HFFc6 (cell line): ENCODE measurements around the gene SATL1. TPM values are rescaled to one million over a fixed set of nuclear protein-coding genes. Genes with fewer than 3 reads are reported as not detected.

Experiments
- DNase-seq: peaks from one replicate; pipeline ENCODE4 v3.0.0-alpha.2; 2018
- H3K27ac Mint-ChIP-seq: 2 replicates; pipeline ENCODE4 v1.8.0; 2020; ENCODE audit warnings: mild to moderate bottlenecking, mixed read lengths
- H3K27me3 Mint-ChIP-seq: 2 replicates; pipeline ENCODE4 v1.8.0; 2021; ENCODE audit warnings: mild to moderate bottlenecking, moderate library complexity, mixed read lengths; ENCODE audit not compliant: insufficient read depth
- H3K36me3 Mint-ChIP-seq: 2 replicates; pipeline ENCODE4 v1.8.0; 2021; ENCODE audit warnings: low read depth, mixed read lengths
- H3K4me1 Mint-ChIP-seq: 2 replicates; pipeline ENCODE4 v1.8.0; 2020; ENCODE audit warnings: low read depth, mixed read lengths
- H3K4me3 Mint-ChIP-seq: 2 replicates; pipeline ENCODE4 v1.8.0; 2020; ENCODE audit warnings: mild to moderate bottlenecking, moderate library complexity, mixed read lengths
- H3K9me3 Mint-ChIP-seq: 2 replicates; pipeline ENCODE4 v1.8.0; 2020; ENCODE audit warnings: mild to moderate bottlenecking, mixed read lengths
- total RNA-seq, 6 experiments: library from RNA; stranded (reverse); fragmentation: NEBNext Ultra II Directional; extraction: Animal tissue kit (Norgen Biotek cat#: 25700); gene quantifications; 2 replicates in 1 of 6; 3 replicates in 5 of 6; pipeline ENCODE4 v1.2.3, GENCODE V29; 2021
- TF ChIP-seq, protein P1 (sequence below): fragments of 200-600 bp; sonication (generic); IDR thresholded peaks from 2 replicates; pipeline ENCODE4 v1.5.0; 2021; ENCODE audit warnings: antibody characterized with exemption, mild to moderate bottlenecking

The SATL1 gene
- total RNA-seq, 6 experiments from 2014 or later: not detected

DNA sequence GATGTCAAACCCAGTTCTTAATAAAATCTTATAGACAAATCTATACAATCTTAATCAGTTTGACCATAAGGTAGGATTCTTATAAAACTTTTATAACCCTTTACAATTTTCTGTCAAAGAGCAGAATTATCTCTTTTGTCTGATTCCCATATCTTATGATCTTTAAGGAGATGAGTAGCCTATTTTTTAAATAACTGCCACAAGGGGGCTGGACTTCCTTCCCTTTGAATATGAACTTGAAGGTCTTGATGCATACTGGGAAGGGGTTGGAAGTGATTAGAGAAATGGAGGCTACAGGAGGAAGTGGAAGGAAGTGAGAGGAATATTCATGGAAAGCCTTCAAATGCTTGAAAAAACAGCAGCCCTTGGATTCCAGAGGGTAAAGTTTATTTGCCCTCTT is 128.8 kb downstream of the SATL1 start:
- DNase-seq: no peak
- no peaks in the 10 kb centered on the region for H3K27me3 Mint-ChIP-seq
- no peak overlapping the region for H3K4me3 Mint-ChIP-seq
- no peaks in the 10 kb centered on the region for H3K36me3 Mint-ChIP-seq
- H3K9me3 Mint-ChIP-seq: no peaks in the 10 kb centered on the region
- no peak overlapping the region for H3K27ac Mint-ChIP-seq
- no peaks in the 10 kb centered on the region for H3K4me1 Mint-ChIP-seq
- TF ChIP-seq, protein P1, sequence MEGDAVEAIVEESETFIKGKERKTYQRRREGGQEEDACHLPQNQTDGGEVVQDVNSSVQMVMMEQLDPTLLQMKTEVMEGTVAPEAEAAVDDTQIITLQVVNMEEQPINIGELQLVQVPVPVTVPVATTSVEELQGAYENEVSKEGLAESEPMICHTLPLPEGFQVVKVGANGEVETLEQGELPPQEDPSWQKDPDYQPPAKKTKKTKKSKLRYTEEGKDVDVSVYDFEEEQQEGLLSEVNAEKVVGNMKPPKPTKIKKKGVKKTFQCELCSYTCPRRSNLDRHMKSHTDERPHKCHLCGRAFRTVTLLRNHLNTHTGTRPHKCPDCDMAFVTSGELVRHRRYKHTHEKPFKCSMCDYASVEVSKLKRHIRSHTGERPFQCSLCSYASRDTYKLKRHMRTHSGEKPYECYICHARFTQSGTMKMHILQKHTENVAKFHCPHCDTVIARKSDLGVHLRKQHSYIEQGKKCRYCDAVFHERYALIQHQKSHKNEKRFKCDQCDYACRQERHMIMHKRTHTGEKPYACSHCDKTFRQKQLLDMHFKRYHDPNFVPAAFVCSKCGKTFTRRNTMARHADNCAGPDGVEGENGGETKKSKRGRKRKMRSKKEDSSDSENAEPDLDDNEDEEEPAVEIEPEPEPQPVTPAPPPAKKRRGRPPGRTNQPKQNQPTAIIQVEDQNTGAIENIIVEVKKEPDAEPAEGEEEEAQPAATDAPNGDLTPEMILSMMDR: peak; percentile 37; the same call in 1 of the 2 replicates

DNA sequence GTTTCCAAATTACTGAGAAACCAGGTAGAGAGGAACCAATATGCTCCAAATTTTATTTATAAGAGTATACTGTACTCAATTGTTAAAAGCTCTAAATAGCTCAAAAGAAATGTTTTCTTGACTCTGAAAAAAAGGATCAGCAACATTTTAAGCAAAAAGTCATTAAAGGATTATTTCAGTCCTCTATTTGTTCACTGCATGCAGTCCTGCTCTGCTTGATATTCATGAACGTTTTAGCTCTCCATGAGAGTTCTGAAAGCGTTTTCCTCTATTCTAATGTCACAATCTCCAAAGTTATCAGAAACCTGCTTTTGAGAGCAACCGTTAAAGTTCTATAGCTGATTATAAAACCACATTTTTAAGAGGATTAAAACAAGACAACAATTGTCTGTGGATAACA is 129.4 kb downstream of the SATL1 start:
- Mint-ChIP-seq H3K4me3 (no peak overlapping the region), H3K9me3 (no peaks in the 10 kb centered on the region), H3K27ac (no peak overlapping the region), H3K27me3 (no peaks in the 10 kb centered on the region), H3K4me1 (no peaks in the 10 kb centered on the region), H3K36me3 (no peaks in the 10 kb centered on the region)
- TF ChIP-seq, protein P1: no peak
- DNase-seq: no peak

DNA sequence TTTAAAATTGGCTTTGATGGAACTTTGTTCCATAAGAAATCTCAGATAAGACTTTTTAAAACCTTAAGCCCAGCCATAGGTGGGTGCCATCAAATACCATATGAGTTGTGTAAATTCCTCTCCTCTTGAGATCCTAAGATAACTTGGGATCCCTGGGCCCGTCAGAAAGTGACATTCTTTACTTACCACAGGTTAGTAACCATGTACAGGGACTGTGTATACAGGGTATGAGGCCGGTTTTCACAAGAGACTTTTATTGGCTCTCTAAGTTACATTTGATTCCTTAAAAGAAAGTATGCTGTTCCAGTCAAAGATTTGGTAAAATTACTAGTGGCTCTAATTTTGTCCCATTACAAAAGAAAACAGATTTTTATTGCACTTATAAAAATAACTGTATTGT is 129.8 kb downstream of the SATL1 start:
- Mint-ChIP-seq H3K4me1 (no peaks in the 10 kb centered on the region), H3K9me3 (no peaks in the 10 kb centered on the region), H3K4me3 (no peak overlapping the region), H3K27ac (no peak overlapping the region), H3K36me3 (no peaks in the 10 kb centered on the region), H3K27me3 (no peaks in the 10 kb centered on the region; the same call in 1 of the 2 replicates)
- DNase-seq: no peak
- TF ChIP-seq, protein P1: no peak

DNA sequence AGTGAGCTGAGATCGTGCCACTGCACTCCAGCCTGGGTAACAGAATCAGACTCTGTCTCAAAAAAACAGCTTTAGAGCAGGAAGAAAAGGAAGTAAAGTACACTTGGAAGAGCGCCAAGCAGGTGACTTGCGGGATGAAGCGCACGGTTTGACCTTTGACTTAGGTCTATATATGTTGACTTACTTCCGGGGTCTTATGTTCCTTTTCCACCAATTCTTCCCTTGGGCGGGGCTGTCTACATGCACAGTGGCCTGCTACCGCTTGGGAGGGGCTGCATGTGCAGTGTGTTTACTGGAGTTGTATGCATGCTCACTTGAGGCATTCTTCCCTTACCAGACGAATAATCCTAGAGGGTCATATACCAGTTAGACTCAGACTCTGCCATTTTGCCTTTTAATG is 131.3 kb downstream of the SATL1 start:
- H3K9me3 Mint-ChIP-seq: no peaks in the 10 kb centered on the region
- no peak overlapping the region for H3K4me3 Mint-ChIP-seq

DNA sequence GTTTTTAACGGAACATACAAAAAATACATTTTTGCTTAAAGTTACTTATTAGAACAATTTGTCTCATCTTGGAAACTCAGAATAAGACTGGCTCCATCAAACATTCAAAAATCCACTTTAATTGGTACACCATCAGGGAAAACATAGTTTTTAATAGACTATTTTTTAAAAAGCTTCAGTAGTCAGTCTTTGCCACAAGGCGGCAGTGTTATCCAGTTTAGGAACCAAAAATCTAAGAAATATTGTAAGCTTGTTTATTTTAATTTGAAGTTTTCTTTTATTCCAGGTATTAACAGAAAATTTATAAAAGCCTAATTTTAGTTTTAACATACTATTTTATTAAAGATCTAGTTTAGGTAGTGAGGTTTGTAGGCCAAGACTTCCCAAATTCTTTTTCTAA is 132.2 kb downstream of the SATL1 start:
- H3K36me3 Mint-ChIP-seq: no peaks in the 10 kb centered on the region
- H3K4me1 Mint-ChIP-seq: no peaks in the 10 kb centered on the region
- H3K4me3 Mint-ChIP-seq: no peak overlapping the region
- H3K27ac Mint-ChIP-seq: no peak overlapping the region
- TF ChIP-seq, protein P1: peak; percentile 82
- H3K27me3 Mint-ChIP-seq: no peaks in the 10 kb centered on the region; the same call in 1 of the 2 replicates
- no peaks in the 10 kb centered on the region for H3K9me3 Mint-ChIP-seq
- DNase-seq: no peak

More for the DNA sequence above, 131.3 kb downstream of the SATL1 start:
- no peaks in the 10 kb centered on the region for H3K36me3 Mint-ChIP-seq
- TF ChIP-seq, protein P1: no peak
- H3K27ac Mint-ChIP-seq: no peak overlapping the region
- no peak for DNase-seq
- no peaks in the 10 kb centered on the region; the same call in 1 of the 2 replicates for H3K27me3 Mint-ChIP-seq
- no peaks in the 10 kb centered on the region for H3K4me1 Mint-ChIP-seq

DNA sequence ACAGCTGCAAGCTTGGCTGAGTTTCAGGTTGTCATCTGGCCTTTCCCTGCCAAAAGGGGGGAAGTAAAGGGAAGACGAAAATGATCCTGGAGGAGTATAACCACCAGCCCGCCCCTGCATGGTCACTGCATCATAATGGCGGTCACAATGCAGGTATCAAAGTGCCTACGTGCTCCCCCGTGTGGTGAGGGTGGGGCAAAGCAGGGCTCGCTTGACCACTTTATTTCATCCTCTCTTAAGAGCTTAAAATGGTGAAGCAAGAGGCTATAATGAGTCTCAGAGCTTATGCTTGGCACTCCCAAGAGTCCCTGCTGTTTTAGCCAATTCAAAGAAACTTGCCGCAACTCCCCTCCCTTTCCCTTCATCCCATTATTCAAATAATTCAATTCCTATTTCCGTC is 134.3 kb downstream of the SATL1 start:
- no peaks in the 10 kb centered on the region for H3K9me3 Mint-ChIP-seq
- H3K27ac Mint-ChIP-seq: no peak overlapping the region
- no peaks in the 10 kb centered on the region for H3K4me1 Mint-ChIP-seq
- TF ChIP-seq, protein P1: peak; percentile 55
- no peak overlapping the region for H3K4me3 Mint-ChIP-seq
- no peaks in the 10 kb centered on the region; the same call in 1 of the 2 replicates for H3K27me3 Mint-ChIP-seq
- DNase-seq: no peak
- no peaks in the 10 kb centered on the region for H3K36me3 Mint-ChIP-seq
